HCT116 (cell line): ENCODE data around the gene ZYG11B.
"Not testable (repeated sequence)": the region's sequence is repeated elsewhere in the genome, so short reads cannot be mapped to it uniquely, and the experiment has no call there.

Experiments used
- ATF3 ChIP-seq: IDR thresholded peaks from 2 replicates; pipeline ENCODE4 v1.6.1; 2012
- CTCF ChIP-seq, 3 experiments: fragments of 200-600 bp in 1 of 3; sonication (generic) in 1 of 3; IDR thresholded peaks in 2 of 3; conservative IDR thresholded peaks in 1 of 3; 2 replicates each; pipeline ENCODE4 v1.5.1; 2012 to 2017; ENCODE audit warnings: low read depth in 2 of 3, low read length in 2 of 3, antibody characterized with exemption in 1 of 3, borderline replicate concordance in 1 of 3, control low read depth in 1 of 3, mild to moderate bottlenecking in 1 of 3, mixed read lengths in 1 of 3, mixed run types in 1 of 3, moderate library complexity in 1 of 3; ENCODE audit not compliant: insufficient read depth in 1 of 3
- ELF1 ChIP-seq: IDR thresholded peaks from 2 replicates; pipeline ENCODE4 v1.6.1; 2012; ENCODE audit warnings: low read depth, borderline replicate concordance
- EZH2phosphoT487 ChIP-seq: fragments of 200-600 bp; IDR thresholded peaks from 2 replicates; pipeline ENCODE4 v1.6.1; 2018; ENCODE audit warnings: antibody characterized with exemption, borderline replicate concordance
- POLR2AphosphoS5 ChIP-seq: IDR thresholded peaks from 2 replicates; pipeline ENCODE4 v1.6.1; 2011; ENCODE audit warnings: mild to moderate bottlenecking, low read depth, low read length, moderate library complexity
- SRF ChIP-seq: IDR thresholded peaks from 2 replicates; pipeline ENCODE4 v1.6.1; 2012; ENCODE audit warnings: low read depth
- ZBTB33 ChIP-seq: IDR thresholded peaks from 2 replicates; pipeline ENCODE4 v1.6.1; 2011; ENCODE audit warnings: mild to moderate bottlenecking, low read length, moderate library complexity; ENCODE audit not compliant: insufficient replicate concordance; ENCODE audit errors: extremely low read depth
- ZFX ChIP-seq: fragments of 450-650 bp; IDR thresholded peaks from 2 replicates; pipeline ENCODE4 v1.6.1; 2017

GRCh38 chr1:52750139-52750538 is 23.9 kb downstream of the ZYG11B start:
- not testable (repeated sequence) for TF ChIP-seq CTCF (IDR thresholded peaks at IDR 0.05 in 2 of 3, conservative IDR thresholded peaks at IDR 0.05 in 1 of 3; ENCODE audit: borderline replicate concordance in 1 of 3, insufficient read depth in 1 of 3, low read depth in 2 of 3, low read length in 2 of 3); ZBTB33; EZH2phosphoT487; ZFX; ELF1; ATF3; POLR2AphosphoS5; SRF
